OCI-LY7 (cell line): ENCODE measurements around the gene DHX38. TPM values are rescaled to one million over a fixed set of nuclear protein-coding genes. Genes with fewer than 3 reads are reported as not detected.
A peak's percentile ranks its signal among the peaks of the same experiment; 100 is the strongest.

Experiments used
- BruUV-seq: library from RNA; stranded (reverse); fragments of 400-500 nt; replicated peaks from 2 replicates; lab custom pipeline; 2021; lab: Mats Ljungman, UMichigan
- CTCF ChIA-PET: fragments of 300-600 bp; sonication (Branson Sonifier 250); formaldehyde crosslinking; loops from one replicate; lab custom pipeline; 2022; ENCODE audit warnings: antibody characterized with exemption; ENCODE audit not compliant: unreplicated experiment; lab: Charles Lee
- POLR2A ChIA-PET: fragments of 300-600 bp; sonication (Branson Sonifier 250); formaldehyde crosslinking; loops from one replicate; lab custom pipeline; 2022; ENCODE audit warnings: antibody characterized with exemption; lab: Charles Lee
- DNase-seq: peaks from one replicate; pipeline ENCODE4 v3.0.0-alpha.2; 2015; ENCODE audit warnings: low spot score
- H2AFZ ChIP-seq: fragments of 200-600 bp; sonication (generic), shearing (Covaris generic); 2 replicates; pipeline ENCODE4 v1.6.1; 2014; ENCODE audit warnings: mild to moderate bottlenecking, antibody characterized with exemption, low read length, moderate library complexity
- H3K27ac ChIP-seq: fragments of 200-600 bp; sonication (generic); 2 replicates; pipeline ENCODE4 v1.5.1; 2014; ENCODE audit warnings: mixed run types, low read depth, mild to moderate bottlenecking, moderate library complexity, low read length, inconsistent platforms; ENCODE audit not compliant: poor library complexity, severe bottlenecking
- H3K36me3 ChIP-seq: fragments of 200-600 bp; sonication (generic); 2 replicates; pipeline ENCODE4 v1.6.1; 2014; ENCODE audit warnings: mild to moderate bottlenecking, antibody characterized with exemption, low read length, moderate library complexity, mixed read lengths; ENCODE audit not compliant: insufficient read depth
- H3K4me1 ChIP-seq: fragments of 200-600 bp; sonication (generic); 2 replicates; pipeline ENCODE4 v1.5.1; 2014; ENCODE audit warnings: mild to moderate bottlenecking, low read length; ENCODE audit not compliant: insufficient read depth, poor library complexity, severe bottlenecking
- H3K4me2 ChIP-seq: fragments of 200-600 bp; sonication (generic); 2 replicates; pipeline ENCODE4 v1.6.1; 2014; ENCODE audit warnings: mild to moderate bottlenecking, low read length
- H3K4me3 ChIP-seq: fragments of 200-600 bp; sonication (generic); 2 replicates; pipeline ENCODE4 v1.5.1; 2014; ENCODE audit warnings: mild to moderate bottlenecking, low read depth, low read length; ENCODE audit not compliant: poor library complexity, severe bottlenecking
- H3K79me2 ChIP-seq: fragments of 200-600 bp; sonication (generic); 2 replicates; pipeline ENCODE4 v1.6.1; 2016; ENCODE audit warnings: low read depth, mild to moderate bottlenecking, low read length, moderate library complexity, mixed read lengths; ENCODE audit not compliant: insufficient read depth
- H3K9me2 ChIP-seq: fragments of 200-600 bp; sonication (generic); 2 replicates; pipeline ENCODE4 v1.6.1; 2016; ENCODE audit warnings: mild to moderate bottlenecking, low read length, mixed read lengths; ENCODE audit not compliant: insufficient read depth
- H3K9me3 ChIP-seq: fragments of 200-600 bp; sonication (generic); 2 replicates; pipeline ENCODE4 v1.6.1; 2014; ENCODE audit warnings: mild to moderate bottlenecking, mixed run types, low read length, mixed read lengths
- H4K20me1 ChIP-seq: fragments of 200-600 bp; sonication (generic); 2 replicates; pipeline ENCODE4 v1.6.1; 2014; ENCODE audit warnings: mild to moderate bottlenecking, antibody characterized with exemption, low read length, moderate library complexity, mixed read lengths; ENCODE audit not compliant: insufficient read depth
- EZH2phosphoT487 ChIP-seq: fragments of 200-600 bp; sonication (generic); IDR thresholded peaks from 2 replicates; pipeline ENCODE4 v1.6.1; 2018; ENCODE audit warnings: low read depth, borderline replicate concordance, mild to moderate bottlenecking, mixed run types, antibody characterized with exemption, low read length, moderate library complexity, mixed read lengths
- intact Hi-C: fragments of 100-400 bp; cut with micrococcal nuclease; formaldehyde crosslinking; loops from one replicate; pipeline ENCODE4 v1.10.0; 2022; ENCODE audit not compliant: unreplicated experiment
- total RNA-seq, 2 experiments: library from RNA; depleted of rRNA in 1 of 2; stranded (reverse); fragments of >200 nt in 1 of 2; shearing (Covaris generic) in 1 of 2; gene quantifications; 2 replicates each; pipeline ENCODE4 v1.2.3, GENCODE V29; 2014 to 2022
- TF ChIP-seq, protein P1 (sequence below): fragments of 200-600 bp; sonication (generic); conservative IDR thresholded peaks from 2 replicates; pipeline ENCODE4 v1.5.1; 2014; ENCODE audit warnings: mild to moderate bottlenecking, antibody characterized with exemption, low read length, moderate library complexity, mixed read lengths

DHX38 gene
- total RNA-seq, 2 experiments from 2014 or later = 56.6 to 86.5 TPM

GRCh38 chr16:72098936-72099335 is 5.3 kb downstream of the DHX38 start:
- intact Hi-C loops = loop anchor here (2.0 to 10.0 kb wide), 4 partner anchors 32 to 534 kb away; partner anchors contain the start of genes PHLPP2 and ZNF821
- no peak overlapping the region for H2AFZ ChIP-seq
- H4K20me1 ChIP-seq = no peaks in the 10 kb centered on the region; the same call in 1 of the 2 replicates
- peaks cover 23% of the 10 kb centered on the region for H3K79me2 ChIP-seq
- TF ChIP-seq, protein P1, sequence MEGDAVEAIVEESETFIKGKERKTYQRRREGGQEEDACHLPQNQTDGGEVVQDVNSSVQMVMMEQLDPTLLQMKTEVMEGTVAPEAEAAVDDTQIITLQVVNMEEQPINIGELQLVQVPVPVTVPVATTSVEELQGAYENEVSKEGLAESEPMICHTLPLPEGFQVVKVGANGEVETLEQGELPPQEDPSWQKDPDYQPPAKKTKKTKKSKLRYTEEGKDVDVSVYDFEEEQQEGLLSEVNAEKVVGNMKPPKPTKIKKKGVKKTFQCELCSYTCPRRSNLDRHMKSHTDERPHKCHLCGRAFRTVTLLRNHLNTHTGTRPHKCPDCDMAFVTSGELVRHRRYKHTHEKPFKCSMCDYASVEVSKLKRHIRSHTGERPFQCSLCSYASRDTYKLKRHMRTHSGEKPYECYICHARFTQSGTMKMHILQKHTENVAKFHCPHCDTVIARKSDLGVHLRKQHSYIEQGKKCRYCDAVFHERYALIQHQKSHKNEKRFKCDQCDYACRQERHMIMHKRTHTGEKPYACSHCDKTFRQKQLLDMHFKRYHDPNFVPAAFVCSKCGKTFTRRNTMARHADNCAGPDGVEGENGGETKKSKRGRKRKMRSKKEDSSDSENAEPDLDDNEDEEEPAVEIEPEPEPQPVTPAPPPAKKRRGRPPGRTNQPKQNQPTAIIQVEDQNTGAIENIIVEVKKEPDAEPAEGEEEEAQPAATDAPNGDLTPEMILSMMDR = no peak
- no peak for TF ChIP-seq EZH2phosphoT487
- no peak overlapping the region for H3K4me2 ChIP-seq
- peaks cover 70% of the 10 kb centered on the region for H3K36me3 ChIP-seq
- no peak overlapping the region for H3K27ac ChIP-seq
- no peaks in the 10 kb centered on the region for H3K9me3 ChIP-seq
- POLR2A ChIA-PET = no interaction called here
- DNase-seq = no peak
- BruUV-seq = no TSS peak
- peaks cover 21% of the 10 kb centered on the region for H3K4me1 ChIP-seq
- no peak overlapping the region for H3K4me3 ChIP-seq
- CTCF ChIA-PET = no interaction called here
- H3K9me2 ChIP-seq = no peaks in the 10 kb centered on the region

DNA sequence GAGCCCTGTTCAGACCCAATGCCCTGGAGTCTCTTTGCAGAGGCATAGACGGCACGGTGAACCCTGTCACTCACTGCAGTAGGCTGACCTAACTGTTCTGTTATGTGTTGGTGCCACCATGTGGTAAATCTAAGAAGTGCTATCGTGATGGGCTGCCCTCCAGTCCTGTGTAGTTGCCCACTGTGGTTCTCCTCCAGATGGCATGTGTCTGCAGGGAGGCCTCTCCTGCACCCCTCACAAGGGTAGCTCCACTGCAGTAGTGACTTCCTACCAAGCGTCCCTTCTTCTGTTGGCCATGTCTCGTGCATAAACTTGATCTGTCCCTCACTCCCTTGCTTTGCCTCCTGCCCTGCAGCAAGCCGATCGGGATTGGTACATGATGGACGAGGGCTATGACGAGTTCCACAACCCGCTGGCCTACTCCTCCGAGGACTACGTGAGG is 5.8 kb downstream of the DHX38 start:
- H4K20me1 ChIP-seq = no peaks in the 10 kb centered on the region; the same call in 1 of the 2 replicates
- no peaks in the 10 kb centered on the region for H3K9me3 ChIP-seq
- peak; percentile 67 for DNase-seq
- peaks cover 19% of the 10 kb centered on the region for H3K79me2 ChIP-seq
- TF ChIP-seq, protein P1 = peak; percentile 78
- no peak for TF ChIP-seq EZH2phosphoT487
- no peak overlapping the region for H3K4me3 ChIP-seq
- no peak overlapping the region for H3K27ac ChIP-seq
- BruUV-seq = no TSS peak
- H3K4me2 ChIP-seq = no peak overlapping the region
- ChIA-PET POLR2A (interaction anchor here (0.6 kb wide), 1 partner anchor 202 kb away, joined by 3 read pairs; no protein-coding TSS in a partner anchor), CTCF (no interaction called here)
- intact Hi-C loops = loop anchor here (2.0 to 10.0 kb wide), 4 partner anchors 33 to 535 kb away; partner anchors contain the start of genes PHLPP2 and ZNF821
- no peaks in the 10 kb centered on the region for H3K9me2 ChIP-seq
- H2AFZ ChIP-seq = no peak overlapping the region
- H3K36me3 ChIP-seq = peaks cover 75% of the 10 kb centered on the region
- peaks cover 21% of the 10 kb centered on the region for H3K4me1 ChIP-seq

- DNase-seq = no peak
- intact Hi-C loops = no loop called here
- POLR2A ChIA-PET = no interaction called here
- peaks cover 12% of the 10 kb centered on the region for H3K4me1 ChIP-seq
- 0 out of 2 replicates have a peak, but pooled peaks cover under 1% of the 10 kb centered on the region for H3K79me2 ChIP-seq
- no peak overlapping the region for H2AFZ ChIP-seq
- no peak overlapping the region for H3K27ac ChIP-seq
- CTCF ChIA-PET = no interaction called here
- no peak for TF ChIP-seq EZH2phosphoT487
- TF ChIP-seq, protein P1 = no peak
- H4K20me1 ChIP-seq = no peaks in the 10 kb centered on the region
- H3K9me3 ChIP-seq = no peaks in the 10 kb centered on the region
- no peaks in the 10 kb centered on the region for H3K9me2 ChIP-seq
- no TSS peak for BruUV-seq
- no peak overlapping the region for H3K4me3 ChIP-seq
- H3K36me3 ChIP-seq = peaks cover 93% of the 10 kb centered on the region
- H3K4me2 ChIP-seq = no peak overlapping the region
Observed at GRCh38 chr16:72101195-72101594, 7.5 kb downstream of the DHX38 start.
